Natural killer cell (primary cell): ENCODE results near the gene PNMA6E. TPM values are rescaled to one million over a fixed set of nuclear protein-coding genes. Genes with fewer than 3 reads are reported as not detected.

ENCODE experiments used
- ATAC-seq, 3 donors: fragments of 150-1000 bp in 2 of 3; fragments of 200-7000 bp in 1 of 3; cut with Tn5 transposase; 1 replicate in 1 of 3; 2 replicates in 2 of 3; pipeline ENCODE4 v1.10.0; 2021; ENCODE audit warnings: mild to moderate bottlenecking in 2 of 3, moderate library complexity in 2 of 3
- DNase-seq, 2 donors: peaks; one replicate each; pipeline versions ENCODE4 v3.0.0 to v3.0.0-alpha.2; 2013 to 2021; ENCODE audit warnings: mixed read lengths in 1 of 2
- H3K27ac ChIP-seq: one replicate; pipeline ENCODE4 v1.5.1; 2013; ENCODE audit warnings: mild to moderate bottlenecking, low read length
- H3K27me3 ChIP-seq: one replicate; pipeline ENCODE4 v1.6.1; 2013; ENCODE audit warnings: low read length; ENCODE audit not compliant: control insufficient read depth, insufficient read depth
- H3K36me3 ChIP-seq: one replicate; pipeline ENCODE4 v1.6.1; 2013; ENCODE audit warnings: low read length; ENCODE audit not compliant: control insufficient read depth, insufficient read depth
- H3K4me1 ChIP-seq: one replicate; pipeline ENCODE4 v1.6.1; 2013; ENCODE audit warnings: low read length; ENCODE audit not compliant: control insufficient read depth, insufficient read depth
- H3K4me3 ChIP-seq: one replicate; pipeline ENCODE4 v1.5.1; 2013; ENCODE audit warnings: low read length
- H3K9me3 ChIP-seq: one replicate; pipeline ENCODE4 v1.6.1; 2013; ENCODE audit warnings: low read length; ENCODE audit not compliant: control insufficient read depth, insufficient read depth
- H3K27ac Mint-ChIP-seq, 2 donors: one replicate each; pipeline ENCODE4 v1.8.0; 2022; ENCODE audit warnings: mild to moderate bottlenecking in 2 of 2, mixed read lengths in 2 of 2, moderate library complexity in 1 of 2
- H3K27me3 Mint-ChIP-seq, 2 donors: one replicate each; pipeline ENCODE4 v1.8.0; 2022; ENCODE audit warnings: low read depth in 2 of 2, mixed read lengths in 2 of 2
- H3K36me3 Mint-ChIP-seq: one replicate; pipeline ENCODE4 v1.8.0; 2022; ENCODE audit warnings: mixed read lengths
- H3K4me1 Mint-ChIP-seq, 2 donors: one replicate each; pipeline ENCODE4 v1.8.0; 2022; ENCODE audit warnings: mixed read lengths in 2 of 2
- H3K4me3 Mint-ChIP-seq: one replicate; pipeline ENCODE4 v1.8.0; 2022; ENCODE audit warnings: mild to moderate bottlenecking, moderate library complexity, mixed read lengths
- H3K9me3 Mint-ChIP-seq, 2 donors: one replicate each; pipeline ENCODE4 v1.8.0; 2022; ENCODE audit warnings: mixed read lengths in 2 of 2
- WGBS: methylation state at CpG from one replicate; pipeline ENCODE4 v1.1.7; 2013; ENCODE audit warnings: missing lambda C conversion rate; ENCODE audit not compliant: insufficient coverage; 5-methylcytosine and 5-hydroxymethylcytosine counted together
- intact Hi-C: fragments of 100-400 bp; cut with micrococcal nuclease; formaldehyde crosslinking; loops from one replicate; pipeline ENCODE4 v1.14.2; 2022
- total RNA-seq, 4 donors: library from RNA; stranded (reverse); fragments of 120-200 nt in 1 of 4; gene quantifications; one replicate each; pipeline versions ENCODE4 v1.2.3 to v1.2.4, GENCODE V29; 2013 to 2022
- TF ChIP-seq, protein P1 (sequence below): fragments of 200-600 bp; IDR thresholded peaks from one replicate; pipeline ENCODE4 v1.8.0; 2022; ENCODE audit warnings: antibody characterized with exemption

Gene PNMA6E
- total RNA-seq, 3 donors from 2014 or later (not counting 1 experiment from before 2014, with no cell fraction given) = not detected

DNA sequence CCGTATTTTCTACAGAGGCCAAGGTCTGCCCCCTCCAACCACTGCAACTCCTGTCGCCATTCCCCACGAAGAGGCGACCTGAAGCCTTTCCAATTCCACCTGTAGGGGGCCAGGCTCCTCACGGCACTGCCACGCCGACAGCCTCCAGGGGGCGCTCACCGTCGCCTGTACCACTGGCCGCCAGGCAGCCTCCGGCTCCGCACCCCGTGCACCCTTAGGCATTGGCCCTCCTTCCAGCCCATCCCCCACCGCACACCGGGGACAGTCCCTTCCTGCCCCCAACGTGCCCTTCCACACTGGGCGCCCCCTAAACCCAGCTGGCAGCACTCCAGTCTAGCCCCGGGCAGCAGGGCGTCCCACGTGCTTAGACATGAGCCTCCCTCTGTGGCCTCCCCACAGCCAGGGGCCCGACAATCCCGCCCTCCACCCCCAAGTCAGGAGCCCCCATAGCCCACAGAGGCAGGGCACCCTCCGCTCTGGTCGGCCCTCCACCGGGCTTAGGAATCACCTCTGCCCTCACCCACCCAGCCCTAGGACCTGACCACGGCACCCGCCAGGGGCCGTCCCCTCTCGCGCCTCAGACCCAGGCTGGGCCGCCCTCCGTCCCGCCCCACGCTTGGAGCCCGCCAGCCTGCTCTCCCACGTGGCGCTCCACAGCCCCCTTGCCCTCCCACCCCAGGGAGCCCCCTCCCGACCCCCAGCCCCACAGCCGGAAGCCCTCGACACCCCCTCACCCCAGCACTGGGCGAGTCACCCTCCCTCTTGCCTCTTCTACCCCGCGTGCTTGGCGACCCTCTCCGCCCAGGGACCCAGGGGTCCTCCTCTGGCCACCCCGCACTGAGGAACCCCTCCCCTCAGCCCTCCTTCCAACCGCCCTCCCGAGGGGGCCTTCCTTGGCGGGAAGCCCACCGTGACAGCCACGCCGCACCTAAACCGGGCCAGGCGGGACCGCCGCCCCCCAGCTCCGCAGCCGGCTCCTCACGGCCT lies 711 bp downstream of the PNMA6E start:
- Histone ChIP-seq H3K27ac (no peak overlapping the region), H3K27me3 (no peaks in the 10 kb centered on the region), H3K9me3 (no peaks in the 10 kb centered on the region), H3K4me1 (no peaks in the 10 kb centered on the region), H3K36me3 (no peaks in the 10 kb centered on the region), H3K4me3 (no peak overlapping the region)
- intact Hi-C loops = no loop called here
- peak; percentile 68 to 88 (median 71) for ATAC-seq
- Mint-ChIP-seq H3K36me3 (no peaks in the 10 kb centered on the region), H3K9me3 (no peaks in the 10 kb centered on the region), H3K4me3 (no peak overlapping the region), H3K27me3 (peaks cover 4 to 7% of the 10 kb centered on the region in 2 donors), H3K4me1 (no peaks in the 10 kb centered on the region), H3K27ac (no peak overlapping the region)
- WGBS = 67% methylated on average over 38 of the region's 60 CpGs
- DNase-seq = peak; percentile 40 to 74
- TF ChIP-seq, protein P1, sequence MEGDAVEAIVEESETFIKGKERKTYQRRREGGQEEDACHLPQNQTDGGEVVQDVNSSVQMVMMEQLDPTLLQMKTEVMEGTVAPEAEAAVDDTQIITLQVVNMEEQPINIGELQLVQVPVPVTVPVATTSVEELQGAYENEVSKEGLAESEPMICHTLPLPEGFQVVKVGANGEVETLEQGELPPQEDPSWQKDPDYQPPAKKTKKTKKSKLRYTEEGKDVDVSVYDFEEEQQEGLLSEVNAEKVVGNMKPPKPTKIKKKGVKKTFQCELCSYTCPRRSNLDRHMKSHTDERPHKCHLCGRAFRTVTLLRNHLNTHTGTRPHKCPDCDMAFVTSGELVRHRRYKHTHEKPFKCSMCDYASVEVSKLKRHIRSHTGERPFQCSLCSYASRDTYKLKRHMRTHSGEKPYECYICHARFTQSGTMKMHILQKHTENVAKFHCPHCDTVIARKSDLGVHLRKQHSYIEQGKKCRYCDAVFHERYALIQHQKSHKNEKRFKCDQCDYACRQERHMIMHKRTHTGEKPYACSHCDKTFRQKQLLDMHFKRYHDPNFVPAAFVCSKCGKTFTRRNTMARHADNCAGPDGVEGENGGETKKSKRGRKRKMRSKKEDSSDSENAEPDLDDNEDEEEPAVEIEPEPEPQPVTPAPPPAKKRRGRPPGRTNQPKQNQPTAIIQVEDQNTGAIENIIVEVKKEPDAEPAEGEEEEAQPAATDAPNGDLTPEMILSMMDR = peak; percentile 71

DNA sequence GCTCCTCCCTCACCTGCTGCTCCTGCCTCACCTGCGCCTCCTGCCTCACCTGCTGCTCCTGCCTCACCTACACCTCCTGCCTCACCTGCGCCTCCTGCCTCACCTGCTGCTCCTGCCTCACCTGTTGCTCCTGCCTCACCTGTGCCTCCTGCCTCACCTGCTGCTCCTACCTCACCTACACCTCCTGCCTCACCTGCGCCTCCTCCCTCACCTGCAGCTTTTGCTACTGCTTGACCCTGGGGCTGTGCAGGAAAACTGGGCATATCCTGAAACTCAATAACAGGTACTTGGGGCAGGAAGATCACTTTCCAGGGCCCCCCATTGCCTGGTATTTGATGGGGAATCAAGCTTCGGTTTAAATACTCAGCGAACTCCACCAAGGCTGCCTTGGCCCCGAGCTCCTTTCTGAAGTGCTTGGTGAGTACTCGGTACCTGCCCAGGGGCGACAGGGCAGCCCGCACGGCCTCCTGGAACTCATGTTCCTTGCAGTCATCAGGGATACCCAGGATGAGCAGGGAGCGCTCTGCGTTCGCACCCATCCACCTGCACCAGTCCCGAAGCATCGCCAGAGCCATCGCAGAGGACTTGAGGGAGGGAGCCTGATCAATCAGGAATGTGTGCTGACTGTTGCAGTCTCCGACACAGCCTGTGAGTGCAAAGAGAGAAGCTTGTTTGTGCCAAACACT lies 2.7 kb downstream of the PNMA6E start:
- Mint-ChIP-seq H3K27ac (no peak overlapping the region), H3K27me3 (peaks cover 4 to 7% of the 10 kb centered on the region in 2 donors), H3K4me1 (peaks cover 0 to 5% of the 10 kb centered on the region in 2 donors), H3K4me3 (no peak overlapping the region), H3K9me3 (no peaks in the 10 kb centered on the region), H3K36me3 (no peaks in the 10 kb centered on the region)
- WGBS = 92% methylated on average over 15 of the region's 17 CpGs
- TF ChIP-seq, protein P1 = no peak
- DNase-seq = no peak
- intact Hi-C loops = no loop called here
- Histone ChIP-seq H3K27me3 (no peaks in the 10 kb centered on the region), H3K4me3 (no peak overlapping the region), H3K36me3 (no peaks in the 10 kb centered on the region), H3K9me3 (no peaks in the 10 kb centered on the region), H3K27ac (no peak overlapping the region), H3K4me1 (no peaks in the 10 kb centered on the region)
- no peak for ATAC-seq

DNA sequence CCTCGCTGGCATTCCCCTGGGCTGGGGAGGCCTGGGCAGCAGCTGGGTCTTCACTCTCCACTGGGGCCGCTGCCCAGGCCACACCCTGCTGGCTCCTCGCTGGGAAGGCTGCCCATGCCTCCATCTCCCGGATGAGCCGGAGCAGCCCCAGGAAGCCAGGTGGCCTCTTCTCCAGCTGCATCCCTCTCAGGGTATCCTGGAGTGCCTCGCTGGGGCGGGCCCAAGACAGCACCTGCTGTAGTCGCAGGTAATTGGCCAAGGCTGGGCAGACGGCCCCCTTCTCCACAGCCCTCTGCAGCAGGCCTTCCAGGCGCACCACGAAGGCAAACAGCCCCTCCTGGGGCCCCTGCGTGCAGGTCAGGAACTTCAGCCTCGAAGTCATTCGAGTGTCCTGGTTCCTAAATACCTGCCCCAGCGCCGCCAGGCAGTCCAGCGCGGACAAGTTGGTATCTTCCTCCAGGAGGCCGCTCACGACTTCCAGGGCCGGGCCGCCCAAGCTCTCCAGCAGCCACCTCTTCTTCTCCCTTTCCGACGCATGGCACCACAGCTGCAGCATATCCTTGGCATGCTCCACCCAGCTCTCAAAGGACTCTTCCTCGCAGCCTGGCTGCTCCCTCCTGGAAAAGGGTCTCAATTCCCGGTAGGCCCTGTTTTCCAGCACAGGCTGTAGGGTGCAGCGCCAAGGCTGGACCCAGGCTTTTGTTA lies 3.7 kb downstream of the PNMA6E start:
- no peaks in the 10 kb centered on the region for H3K36me3 ChIP-seq
- no peaks in the 10 kb centered on the region for H3K36me3 Mint-ChIP-seq
- H3K4me3 Mint-ChIP-seq = no peak overlapping the region
- no peaks in the 10 kb centered on the region for H3K27me3 ChIP-seq
- 93% methylated on average over 27 of the region's 27 CpGs for WGBS
- ATAC-seq = no peak
- TF ChIP-seq, protein P1 = no peak
- H3K9me3 ChIP-seq = no peaks in the 10 kb centered on the region
- no peaks in the 10 kb centered on the region for H3K4me1 ChIP-seq
- H3K27ac ChIP-seq = no peak overlapping the region
- intact Hi-C loops = no loop called here
- H3K27me3 Mint-ChIP-seq = peaks cover 0 to 4% of the 10 kb centered on the region in 2 donors
- H3K9me3 Mint-ChIP-seq = no peaks in the 10 kb centered on the region
- no peak overlapping the region for H3K4me3 ChIP-seq
- H3K27ac Mint-ChIP-seq = no peak overlapping the region
- peaks cover 0 to 5% of the 10 kb centered on the region in 2 donors for H3K4me1 Mint-ChIP-seq
- no peak for DNase-seq
